Natural killer cell (primary cell): ENCODE measurements around the gene VAMP8. TPM values are rescaled to one million over a fixed set of nuclear protein-coding genes. Genes with fewer than 3 reads are reported as not detected.
A peak's percentile ranks its signal among the peaks of the same experiment; 100 is the strongest.

Experiments used
- ATAC-seq, 3 donors: fragments of 150-1000 bp in 2 of 3; fragments of 200-7000 bp in 1 of 3; cut with Tn5 transposase; 1 replicate in 1 of 3; 2 replicates in 2 of 3; pipeline ENCODE4 v1.10.0; 2021; ENCODE audit warnings: mild to moderate bottlenecking in 2 of 3, moderate library complexity in 2 of 3
- DNase-seq, 2 donors: peaks; one replicate each; pipeline versions ENCODE4 v3.0.0 to v3.0.0-alpha.2; 2013 to 2021; ENCODE audit warnings: mixed read lengths in 1 of 2
- H3K27ac ChIP-seq: one replicate; pipeline ENCODE4 v1.5.1; 2013; ENCODE audit warnings: mild to moderate bottlenecking, low read length
- H3K27me3 ChIP-seq: one replicate; pipeline ENCODE4 v1.6.1; 2013; ENCODE audit warnings: low read length; ENCODE audit not compliant: control insufficient read depth, insufficient read depth
- H3K36me3 ChIP-seq: one replicate; pipeline ENCODE4 v1.6.1; 2013; ENCODE audit warnings: low read length; ENCODE audit not compliant: control insufficient read depth, insufficient read depth
- H3K4me1 ChIP-seq: one replicate; pipeline ENCODE4 v1.6.1; 2013; ENCODE audit warnings: low read length; ENCODE audit not compliant: control insufficient read depth, insufficient read depth
- H3K4me3 ChIP-seq: one replicate; pipeline ENCODE4 v1.5.1; 2013; ENCODE audit warnings: low read length
- H3K9me3 ChIP-seq: one replicate; pipeline ENCODE4 v1.6.1; 2013; ENCODE audit warnings: low read length; ENCODE audit not compliant: control insufficient read depth, insufficient read depth
- H3K27ac Mint-ChIP-seq, 2 donors: one replicate each; pipeline ENCODE4 v1.8.0; 2022; ENCODE audit warnings: mild to moderate bottlenecking in 2 of 2, mixed read lengths in 2 of 2, moderate library complexity in 1 of 2
- H3K27me3 Mint-ChIP-seq, 2 donors: one replicate each; pipeline ENCODE4 v1.8.0; 2022; ENCODE audit warnings: low read depth in 2 of 2, mixed read lengths in 2 of 2
- H3K36me3 Mint-ChIP-seq: one replicate; pipeline ENCODE4 v1.8.0; 2022; ENCODE audit warnings: mixed read lengths
- H3K4me1 Mint-ChIP-seq, 2 donors: one replicate each; pipeline ENCODE4 v1.8.0; 2022; ENCODE audit warnings: mixed read lengths in 2 of 2
- H3K4me3 Mint-ChIP-seq: one replicate; pipeline ENCODE4 v1.8.0; 2022; ENCODE audit warnings: mild to moderate bottlenecking, moderate library complexity, mixed read lengths
- H3K9me3 Mint-ChIP-seq, 2 donors: one replicate each; pipeline ENCODE4 v1.8.0; 2022; ENCODE audit warnings: mixed read lengths in 2 of 2
- CTCF ChIP-seq: fragments of 200-600 bp; IDR thresholded peaks from one replicate; pipeline ENCODE4 v1.8.0; 2022; ENCODE audit warnings: antibody characterized with exemption
- WGBS: methylation state at CpG from one replicate; pipeline ENCODE4 v1.1.7; 2013; ENCODE audit warnings: missing lambda C conversion rate; ENCODE audit not compliant: insufficient coverage; 5-methylcytosine and 5-hydroxymethylcytosine counted together
- intact Hi-C: fragments of 100-400 bp; cut with micrococcal nuclease; formaldehyde crosslinking; loops from one replicate; pipeline ENCODE4 v1.14.2; 2022
- total RNA-seq, 4 donors: library from RNA; stranded (reverse); fragments of 120-200 nt in 1 of 4; gene quantifications; one replicate each; pipeline versions ENCODE4 v1.2.3 to v1.2.4, GENCODE V29; 2013 to 2022

VAMP8 gene
- total RNA-seq, 3 donors from 2014 or later (not counting 1 experiment from before 2014, with no cell fraction given), result 105 to 116 (median 111) TPM

- H3K4me1 ChIP-seq, result no peaks in the 10 kb centered on the region
- Mint-ChIP-seq H3K27ac (no peak overlapping the region), H3K4me3 (no peak overlapping the region), H3K27me3 (no peaks in the 10 kb centered on the region), H3K4me1 (peaks cover 17 to 19% of the 10 kb centered on the region in 2 donors), H3K36me3 (peaks cover 30% of the 10 kb centered on the region), H3K9me3 (no peaks in the 10 kb centered on the region)
- whole genome bisulfite sequencing, result 95% methylated on average over 5 of the region's 5 CpGs
- H3K27ac ChIP-seq, result no peak overlapping the region
- peaks cover 58% of the 10 kb centered on the region for H3K36me3 ChIP-seq
- no peaks in the 10 kb centered on the region for H3K9me3 ChIP-seq
- no peaks in the 10 kb centered on the region for H3K27me3 ChIP-seq
- TF ChIP-seq CTCF, result no peak
- no peak overlapping the region for H3K4me3 ChIP-seq
- no peak for DNase-seq
- no peak for ATAC-seq
- intact Hi-C loops, result no loop called here
Measured at GRCh38 chr2:85545780-85546240, 31.6 kb upstream of the VAMP8 start.

GRCh38 chr2:85547089-85547858 is 30.1 kb upstream of the VAMP8 start:
- no peak overlapping the region for H3K27ac ChIP-seq
- H3K4me1 ChIP-seq, result no peaks in the 10 kb centered on the region
- no peak overlapping the region for H3K4me3 ChIP-seq
- no peaks in the 10 kb centered on the region for H3K27me3 ChIP-seq
- 100% methylated on average over 1 of the region's 1 CpG for WGBS
- no peak for ATAC-seq
- H3K9me3 ChIP-seq, result no peaks in the 10 kb centered on the region
- peaks cover 52% of the 10 kb centered on the region for H3K36me3 ChIP-seq
- no peak for DNase-seq
- intact Hi-C loops, result no loop called here
- no peak for TF ChIP-seq CTCF
- H3K9me3 Mint-ChIP-seq, result no peaks in the 10 kb centered on the region
- H3K36me3 Mint-ChIP-seq, result peaks cover 21% of the 10 kb centered on the region
- H3K4me1 Mint-ChIP-seq, result peaks cover 5 to 11% of the 10 kb centered on the region in 2 donors
- H3K27me3 Mint-ChIP-seq, result no peaks in the 10 kb centered on the region
- H3K27ac Mint-ChIP-seq, result no peak overlapping the region
- no peak overlapping the region for H3K4me3 Mint-ChIP-seq

DNA sequence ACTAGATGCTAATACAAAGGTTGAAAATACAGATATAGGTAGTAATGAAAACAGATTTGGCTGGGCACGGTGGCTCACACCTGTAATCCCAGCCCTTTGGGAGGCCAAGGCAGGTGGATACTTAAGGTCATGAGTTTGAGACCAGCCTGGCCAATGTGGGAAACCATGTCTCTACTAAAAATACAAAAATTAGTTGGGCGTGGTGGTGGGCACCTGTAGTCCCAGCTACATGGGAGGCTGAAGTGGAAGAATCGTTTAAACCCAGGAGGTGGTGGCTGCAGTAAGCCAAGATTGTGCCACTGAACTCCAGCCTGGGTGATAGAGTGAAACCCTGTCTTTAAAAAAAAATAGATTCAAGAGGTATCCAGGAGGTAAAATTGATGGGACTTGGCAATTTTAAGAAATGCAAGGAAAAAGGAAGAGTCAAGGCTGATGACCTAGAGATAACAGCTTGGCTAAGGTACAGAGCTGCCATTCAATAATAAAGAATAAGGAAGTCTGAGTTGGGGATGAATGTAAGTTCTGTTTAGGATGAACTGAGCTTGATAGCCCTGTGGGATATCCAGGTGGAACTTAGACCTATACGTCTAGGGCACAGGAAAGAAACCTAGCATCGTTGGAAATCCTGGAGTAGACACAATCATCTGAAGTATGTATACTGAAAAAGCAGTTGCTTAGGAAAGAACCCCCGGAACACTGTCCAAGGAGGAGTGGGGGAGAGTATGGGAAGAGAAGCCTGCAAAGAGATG is 29.4 kb upstream of the VAMP8 start:
- TF ChIP-seq CTCF, result no peak
- Mint-ChIP-seq H3K4me1 (peaks cover 5 to 7% of the 10 kb centered on the region in 2 donors), H3K27me3 (no peaks in the 10 kb centered on the region), H3K4me3 (no peak overlapping the region), H3K36me3 (peaks cover 13% of the 10 kb centered on the region), H3K9me3 (no peaks in the 10 kb centered on the region), H3K27ac (peak overlapping the region in 1 of 2 donors; percentile 32)
- WGBS, result 85% methylated on average over 6 of the region's 6 CpGs
- intact Hi-C loops, result no loop called here
- H3K27me3 ChIP-seq, result no peaks in the 10 kb centered on the region
- ATAC-seq (no peak), DNase-seq (no peak)
- H3K4me1 ChIP-seq, result no peaks in the 10 kb centered on the region
- no peak overlapping the region for H3K27ac ChIP-seq
- no peak overlapping the region for H3K4me3 ChIP-seq
- H3K36me3 ChIP-seq, result peaks cover 52% of the 10 kb centered on the region
- no peaks in the 10 kb centered on the region for H3K9me3 ChIP-seq
